Right lobe of liver (tissue), 6 donors: ENCODE data around the gene SCAPER. TPM values are rescaled to one million over a fixed set of nuclear protein-coding genes. Genes with fewer than 3 reads are reported as not detected.

ENCODE experiments used
- ATAC-seq, 4 donors: fragments of 200-7000 bp; cut with Tn5 transposase; one replicate each; pipeline ENCODE4 v1.9.1; 2020; ENCODE audit warnings: mild to moderate bottlenecking in 4 of 4, moderate library complexity in 4 of 4
- DNase-seq, 3 donors: peaks; one replicate each; pipeline ENCODE4 v3.0.0-alpha.2; 2020
- H3K27ac ChIP-seq, 3 donors: fragments of 200-600 bp; one replicate each; pipeline ENCODE4 v1.8.0; 2022
- H3K27me3 ChIP-seq, 2 donors: fragments of 200-600 bp; one replicate each; pipeline ENCODE4 v1.8.0; 2022
- H3K36me3 ChIP-seq, 4 donors: fragments of 200-600 bp; sonication (generic) in 1 of 4; one replicate each; pipeline versions ENCODE4 v1.5.1 to v1.8.0; 2017 to 2022; ENCODE audit warnings: control low read depth in 1 of 4
- H3K4me1 ChIP-seq, 4 donors: fragments of 200-600 bp; sonication (generic) in 1 of 4; one replicate each; pipeline versions ENCODE4 v1.5.1 to v1.8.0; 2017 to 2022; ENCODE audit warnings: control low read depth in 1 of 4
- H3K4me3 ChIP-seq, 3 donors: fragments of 200-600 bp; one replicate each; pipeline ENCODE4 v1.8.0; 2022
- H3K9me3 ChIP-seq, 4 donors: fragments of 200-600 bp; sonication (generic) in 1 of 4; one replicate each; pipeline versions ENCODE4 v1.5.1 to v1.8.0; 2017 to 2022; ENCODE audit warnings: control low read depth in 1 of 4
- POLR2A ChIP-seq: fragments of 450-650 bp; IDR thresholded peaks from one replicate; pipeline ENCODE4 v1.6.1; 2017; ENCODE audit warnings: antibody characterized with exemption, mild to moderate bottlenecking
- WGBS: methylation state at CpG from one replicate; pipeline ENCODE4 v1.1.6; 2018; ENCODE audit warnings: low coverage, low lambda C conversion rate; ENCODE audit not compliant: insufficient coverage; ENCODE audit errors: missing lambda C conversion rate; 5-methylcytosine and 5-hydroxymethylcytosine counted together
- intact Hi-C, 2 donors: fragments of 100-400 bp; cut with DNase I; formaldehyde crosslinking; loops; one replicate each; pipeline versions ENCODE4 v1.11.2 to v1.14.1; 2022
- total RNA-seq, 6 experiments: library from RNA; depleted of rRNA in 2 of 6; stranded (reverse); fragments of >200 nt in 2 of 6; fragmentation: NEBNext Ultra II Directional in 3 of 6; extraction: Animal tissue kit (Norgen Biotek cat#: 25700) in 3 of 6; gene quantifications; one replicate each; pipeline versions ENCODE4 v1.1.0 to v1.2.4, GENCODE V29; 2016 to 2023
- TF ChIP-seq, protein P1 (sequence below), 4 donors: fragments of 200-600 bp in 3 of 4; fragments of 450-650 bp in 1 of 4; IDR thresholded peaks; one replicate each; pipeline versions ENCODE4 v1.5.1 to v1.8.0; 2016 to 2022; ENCODE audit warnings: antibody characterized with exemption in 4 of 4, mild to moderate bottlenecking in 2 of 4
- donor health status: DM: no; HTN: yes; CAD: no.
- donor health status: DM: no; HTN: no; CAD: no.
- donor health status: DM: no; HTN: no; CAD: no.
- donor health status: DM: no; HTN: yes; CAD: no.
- donor health status: DM: no; HTN: yes; CAD: no.

SCAPER gene
- total RNA-seq, 6 experiments from 2014 or later = 6.7 to 17.3 (median 10.4) TPM

DNA sequence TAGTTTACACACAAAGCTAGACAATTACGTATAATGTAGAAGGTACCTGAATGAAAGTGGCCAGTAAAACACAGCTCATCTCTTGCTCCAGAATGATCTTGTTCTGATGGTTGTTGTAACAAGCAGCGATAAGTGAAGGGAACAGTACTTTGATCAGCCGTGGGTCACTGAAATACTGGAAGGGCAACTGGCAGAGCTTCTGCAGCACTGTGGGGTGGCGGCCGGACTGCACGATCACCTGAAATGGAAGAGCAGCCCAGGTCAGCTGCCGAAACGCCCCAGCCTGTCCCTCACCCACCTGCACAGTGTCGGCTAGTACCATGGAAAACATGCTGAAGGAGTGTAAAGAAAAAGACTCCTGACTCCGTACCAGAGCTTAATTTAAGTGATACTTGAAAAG lies 551.2 kb downstream of the SCAPER start:
- no peak overlapping the region for H3K4me3 ChIP-seq
- WGBS = 55% methylated on average over 10 of the region's 10 CpGs
- intact Hi-C loops = no loop called here
- no peaks in the 10 kb centered on the region for H3K36me3 ChIP-seq
- H3K9me3 ChIP-seq = no peaks in the 10 kb centered on the region
- no peaks in the 10 kb centered on the region for H3K27me3 ChIP-seq
- TF ChIP-seq, protein P1, sequence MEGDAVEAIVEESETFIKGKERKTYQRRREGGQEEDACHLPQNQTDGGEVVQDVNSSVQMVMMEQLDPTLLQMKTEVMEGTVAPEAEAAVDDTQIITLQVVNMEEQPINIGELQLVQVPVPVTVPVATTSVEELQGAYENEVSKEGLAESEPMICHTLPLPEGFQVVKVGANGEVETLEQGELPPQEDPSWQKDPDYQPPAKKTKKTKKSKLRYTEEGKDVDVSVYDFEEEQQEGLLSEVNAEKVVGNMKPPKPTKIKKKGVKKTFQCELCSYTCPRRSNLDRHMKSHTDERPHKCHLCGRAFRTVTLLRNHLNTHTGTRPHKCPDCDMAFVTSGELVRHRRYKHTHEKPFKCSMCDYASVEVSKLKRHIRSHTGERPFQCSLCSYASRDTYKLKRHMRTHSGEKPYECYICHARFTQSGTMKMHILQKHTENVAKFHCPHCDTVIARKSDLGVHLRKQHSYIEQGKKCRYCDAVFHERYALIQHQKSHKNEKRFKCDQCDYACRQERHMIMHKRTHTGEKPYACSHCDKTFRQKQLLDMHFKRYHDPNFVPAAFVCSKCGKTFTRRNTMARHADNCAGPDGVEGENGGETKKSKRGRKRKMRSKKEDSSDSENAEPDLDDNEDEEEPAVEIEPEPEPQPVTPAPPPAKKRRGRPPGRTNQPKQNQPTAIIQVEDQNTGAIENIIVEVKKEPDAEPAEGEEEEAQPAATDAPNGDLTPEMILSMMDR (IDR thresholded peaks at IDR 0.05) = no peak
- no peak for TF ChIP-seq POLR2A
- ATAC-seq (peak; percentile 85 to 97 (median 90)), DNase-seq (peak; percentile 48 to 69 (median 68))
- no peaks in the 10 kb centered on the region for H3K4me1 ChIP-seq
- H3K27ac ChIP-seq = no peak overlapping the region

DNA sequence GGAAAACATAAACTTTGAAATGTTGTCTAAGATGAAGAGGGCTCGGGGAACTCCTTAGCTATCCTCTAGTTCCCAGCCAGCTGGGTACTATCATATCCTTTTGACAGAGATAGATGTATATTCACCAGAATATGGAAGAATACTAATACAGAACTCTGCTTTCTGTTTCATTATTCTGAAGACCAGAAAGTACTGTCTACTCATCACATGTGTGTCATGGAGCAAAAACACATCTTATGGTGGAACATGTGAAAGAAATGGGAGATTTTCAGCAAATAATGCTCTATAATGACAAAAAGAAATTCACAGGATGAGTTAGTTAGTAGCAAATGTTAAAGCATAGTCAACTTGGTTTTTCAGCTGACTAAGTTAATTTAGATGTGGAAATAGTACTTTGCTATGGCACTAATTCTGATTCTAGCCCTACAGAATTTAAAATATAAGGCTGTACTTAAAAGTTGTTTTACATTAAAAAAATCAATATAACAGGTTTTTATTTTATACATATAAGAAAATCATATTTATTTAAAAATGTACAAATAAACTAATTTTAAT lies 552.0 kb downstream of the SCAPER start:
- 89% methylated on average over 1 of the region's 1 CpG for WGBS
- ATAC-seq (no peak), DNase-seq (no peak)
- Histone ChIP-seq H3K36me3 (no peaks in the 10 kb centered on the region), H3K9me3 (no peaks in the 10 kb centered on the region), H3K4me1 (no peaks in the 10 kb centered on the region), H3K27ac (no peak overlapping the region), H3K4me3 (no peak overlapping the region), H3K27me3 (peaks cover 0 to 3% of the 10 kb centered on the region in 2 donors)
- intact Hi-C loops = no loop called here
- no peak for TF ChIP-seq POLR2A
- TF ChIP-seq, protein P1 (IDR thresholded peaks at IDR 0.05) = no peak

DNA sequence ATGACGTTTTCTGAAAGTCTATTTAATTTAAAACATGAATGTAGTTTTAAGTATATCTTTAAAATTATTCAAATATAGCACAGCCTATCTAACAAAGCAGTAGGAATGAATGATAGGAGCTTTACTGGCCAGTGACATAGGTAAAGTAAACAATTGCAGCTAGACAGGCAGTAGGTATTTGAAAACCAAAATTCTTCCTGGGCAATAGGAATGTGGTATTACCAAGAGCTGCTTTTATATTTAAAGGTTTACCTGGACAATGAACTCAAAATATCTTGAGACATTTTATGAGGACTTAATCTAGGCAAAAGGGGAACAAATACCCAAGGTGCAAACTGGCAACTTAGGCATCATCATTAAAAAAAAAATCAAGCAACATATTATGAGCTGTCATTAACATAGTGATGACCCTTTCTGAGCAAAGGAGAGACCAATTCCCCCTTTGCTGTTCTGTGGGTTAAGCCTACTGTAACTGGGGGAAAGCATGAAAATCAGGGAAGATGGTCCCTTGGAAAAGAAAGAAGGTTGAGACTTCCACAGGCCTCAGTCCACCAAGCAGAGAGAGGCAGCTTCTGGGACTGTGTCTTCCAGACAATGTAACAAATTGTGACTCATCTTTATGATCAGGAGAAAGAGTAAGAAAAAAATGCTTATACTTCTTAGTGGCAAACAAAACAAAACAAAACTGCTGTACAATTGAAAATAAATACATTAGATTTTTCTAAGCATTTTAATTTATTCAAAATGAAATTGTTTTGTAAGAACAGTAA lies 555.7 kb downstream of the SCAPER start:
- TF ChIP-seq POLR2A = no peak
- TF ChIP-seq, protein P1 (IDR thresholded peaks at IDR 0.05) = no peak
- no peak overlapping the region for H3K27ac ChIP-seq
- peaks cover 0 to 11% (median 0%) of the 10 kb centered on the region in 4 donors for H3K4me1 ChIP-seq
- WGBS = 93% methylated on average over 1 of the region's 1 CpG
- no peaks in the 10 kb centered on the region for H3K36me3 ChIP-seq
- H3K4me3 ChIP-seq = no peak overlapping the region
- no peaks in the 10 kb centered on the region for H3K9me3 ChIP-seq
- DNase-seq (no peak), ATAC-seq (no peak)
- H3K27me3 ChIP-seq = peaks cover 0 to 23% of the 10 kb centered on the region in 2 donors
- intact Hi-C loops = no loop called here

DNA sequence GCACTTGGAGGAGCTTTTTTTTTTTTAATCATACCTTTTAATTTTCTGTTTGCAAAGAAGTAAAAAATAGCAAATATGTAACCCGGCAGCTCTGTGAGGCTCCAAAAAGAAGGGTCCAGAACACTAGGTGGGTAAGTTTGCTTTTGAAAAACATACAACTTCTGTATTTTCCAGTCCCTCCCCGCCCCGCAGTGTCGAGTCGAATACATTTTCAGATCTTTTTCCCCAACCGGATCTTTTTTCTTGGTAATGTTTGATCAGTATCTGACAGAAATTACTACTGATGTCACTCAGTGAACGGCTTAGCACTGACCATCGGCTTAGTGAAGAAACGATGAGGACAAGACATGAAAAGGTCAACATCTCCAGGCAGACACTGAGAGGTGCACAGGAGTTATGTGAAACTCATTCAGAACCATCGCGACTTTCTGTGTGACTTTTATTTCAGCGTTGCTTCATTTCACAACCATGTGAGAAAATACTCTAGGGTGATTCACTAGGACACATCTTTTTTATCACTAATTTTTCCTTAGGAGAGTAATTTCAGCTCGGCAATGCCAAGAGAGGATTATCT lies 557.6 kb downstream of the SCAPER start:
- no peak overlapping the region for H3K27ac ChIP-seq
- intact Hi-C loops = no loop called here
- WGBS = 78% methylated on average over 13 of the region's 13 CpGs
- H3K27me3 ChIP-seq = peaks cover 0 to 33% of the 10 kb centered on the region in 2 donors
- TF ChIP-seq, protein P1 (IDR thresholded peaks at IDR 0.05) = no peak
- no peak for TF ChIP-seq POLR2A
- peaks cover 0 to 17% (median 0%) of the 10 kb centered on the region in 4 donors for H3K4me1 ChIP-seq
- DNase-seq = no peak
- H3K4me3 ChIP-seq = no peak overlapping the region
- H3K9me3 ChIP-seq = no peaks in the 10 kb centered on the region
- no peak for ATAC-seq
- H3K36me3 ChIP-seq = no peaks in the 10 kb centered on the region
